Tibial nerve (tissue), 4 donors: ENCODE results near the gene SNAPC2. TPM values are rescaled to one million over a fixed set of nuclear protein-coding genes. Genes with fewer than 3 reads are reported as not detected.

ENCODE experiments used
- DNase-seq, 2 donors: peaks; one replicate each; pipeline ENCODE4 v3.0.0-alpha.2; 2019; ENCODE audit warnings: low spot score in 2 of 2
- H3K27ac ChIP-seq, 4 donors: fragments of 200-600 bp; sonication (generic) in 3 of 4; one replicate each; pipeline ENCODE4 v1.5.1; 2017 to 2019; ENCODE audit warnings: mild to moderate bottlenecking in 1 of 4
- H3K27me3 ChIP-seq, 2 donors: fragments of 200-600 bp; sonication (generic) in 1 of 2; one replicate each; pipeline versions ENCODE4 v1.5.1 to v1.6.0; 2017 to 2019
- H3K36me3 ChIP-seq, 3 donors: fragments of 200-600 bp; sonication (generic); one replicate each; pipeline ENCODE4 v1.5.1; 2018 to 2019
- H3K4me1 ChIP-seq, 4 donors: fragments of 200-600 bp; sonication (generic) in 3 of 4; one replicate each; pipeline ENCODE4 v1.5.1; 2017 to 2019
- H3K4me3 ChIP-seq, 4 donors: fragments of 200-600 bp; sonication (generic) in 3 of 4; one replicate each; pipeline ENCODE4 v1.5.1; 2017 to 2019; ENCODE audit warnings: mild to moderate bottlenecking in 1 of 4, moderate library complexity in 1 of 4
- H3K9me3 ChIP-seq, 4 donors: fragments of 200-600 bp; sonication (generic) in 3 of 4; one replicate each; pipeline ENCODE4 v1.5.1; 2017 to 2019
- CTCF ChIP-seq, 5 experiments: fragments of 200-600 bp in 3 of 5; fragments of 450-650 bp in 2 of 5; sonication (generic) in 3 of 5; IDR thresholded peaks; one replicate each; pipeline ENCODE4 v1.5.1; 2016 to 2019; ENCODE audit warnings: antibody characterized with exemption in 5 of 5, mild to moderate bottlenecking in 3 of 5, moderate library complexity in 2 of 5
- EP300 ChIP-seq, 2 donors: sonication (generic); formaldehyde crosslinking; IDR thresholded peaks; one replicate each; pipeline ENCODE4 v1.6.1; 2017; ENCODE audit warnings: antibody characterized with exemption in 2 of 2, mild to moderate bottlenecking in 1 of 2
- POLR2A ChIP-seq, 2 donors: fragments of 450-650 bp; IDR thresholded peaks; one replicate each; pipeline ENCODE4 v1.6.1; 2017; ENCODE audit warnings: antibody characterized with exemption in 2 of 2, mild to moderate bottlenecking in 2 of 2, moderate library complexity in 2 of 2
- WGBS, 2 donors: methylation state at CpG; one replicate each; pipeline ENCODE4 v1.1.5; 2018; 5-methylcytosine and 5-hydroxymethylcytosine counted together
- total RNA-seq, 4 donors: library from RNA; depleted of rRNA; stranded (reverse); fragments of >200 nt; gene quantifications; one replicate each; pipeline ENCODE4 v1.1.0, GENCODE V29; 2016

SNAPC2 gene
- total RNA-seq, 4 donors from 2014 or later: 11.6 to 26.4 (median 16.1) TPM

GRCh38 chr19:7965921-7966665 lies 46.0 kb downstream of the SNAPC2 start:
- peaks cover 0 to 95% (median 31%) of the 10 kb centered on the region in 3 donors for H3K36me3 ChIP-seq

GRCh38 chr19:7968008-7968795 lies 48.1 kb downstream of the SNAPC2 start:
- DNase-seq: no peak
- WGBS, 2 donors: 88 to 94% methylated on average over 15 of the region's 15 CpGs
- no peak overlapping the region for H3K4me3 ChIP-seq
- no peaks in the 10 kb centered on the region for H3K27me3 ChIP-seq
- no peak overlapping the region for H3K27ac ChIP-seq
- H3K4me1 ChIP-seq: no peaks in the 10 kb centered on the region
- H3K36me3 ChIP-seq: peaks cover 0 to 97% (median 31%) of the 10 kb centered on the region in 3 donors
- H3K9me3 ChIP-seq: no peaks in the 10 kb centered on the region
- TF ChIP-seq POLR2A (IDR thresholded peaks at IDR 0.05) (no peak), EP300 (IDR thresholded peaks at IDR 0.05) (no peak), CTCF (IDR thresholded peaks at IDR 0.05) (no peak)

More at GRCh38 chr19:7965921-7966665, 46.0 kb downstream of the SNAPC2 start:
- Histone ChIP-seq H3K27me3 (no peaks in the 10 kb centered on the region), H3K4me3 (no peak overlapping the region), H3K4me1 (no peaks in the 10 kb centered on the region), H3K9me3 (no peaks in the 10 kb centered on the region), H3K27ac (no peak overlapping the region)
- 92 to 93% methylated on average over 12 of the region's 12 CpGs for WGBS, 2 donors
- TF ChIP-seq POLR2A (IDR thresholded peaks at IDR 0.05) (no peak), CTCF (IDR thresholded peaks at IDR 0.05) (no peak), EP300 (IDR thresholded peaks at IDR 0.05) (no peak)
- no peak for DNase-seq

DNA sequence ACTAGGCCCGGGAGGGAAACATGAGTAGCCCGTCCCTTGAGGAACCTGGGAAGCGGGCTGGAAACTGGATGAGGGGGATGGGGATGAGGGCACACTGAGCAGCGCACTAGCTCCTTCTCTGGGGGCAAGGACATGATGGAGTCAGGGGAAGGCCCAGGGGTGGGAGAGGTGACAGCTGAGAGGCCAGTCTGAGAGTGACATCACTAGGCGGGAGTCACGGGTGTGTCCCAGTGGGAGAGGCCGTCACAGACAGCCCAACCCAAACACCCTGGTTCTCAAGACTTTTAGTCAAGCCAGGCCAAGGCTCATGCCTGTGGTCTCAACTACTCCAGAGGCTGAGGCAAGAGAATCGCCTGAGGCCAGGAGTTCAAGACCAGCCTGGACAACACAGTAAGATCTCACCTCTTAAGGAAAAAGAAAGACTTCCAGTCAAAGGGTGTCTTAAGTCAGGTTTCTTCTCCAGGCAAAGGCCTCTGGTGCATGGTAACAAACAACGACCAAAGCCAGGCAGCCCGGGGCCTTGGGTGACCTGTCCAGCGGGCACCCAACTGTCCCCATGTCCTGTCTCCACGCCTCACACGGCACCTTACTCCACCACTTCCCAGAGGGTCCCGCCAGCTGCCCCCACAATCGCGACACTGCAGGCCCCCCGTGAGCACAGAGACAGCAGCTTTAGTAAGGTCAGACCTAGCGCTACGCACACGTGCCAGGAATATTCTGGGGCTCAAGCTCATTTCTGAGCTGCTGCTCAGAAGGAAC lies 48.8 kb downstream of the SNAPC2 start:
- no peaks in the 10 kb centered on the region for H3K9me3 ChIP-seq
- H3K4me3 ChIP-seq: no peak overlapping the region
- H3K4me1 ChIP-seq: no peaks in the 10 kb centered on the region
- DNase-seq: no peak
- H3K27me3 ChIP-seq: no peaks in the 10 kb centered on the region
- WGBS, 2 donors: 80 to 87% methylated on average over 19 to 20 of the region's 20 CpGs
- peaks cover 0 to 97% (median 23%) of the 10 kb centered on the region in 3 donors for H3K36me3 ChIP-seq
- no peak overlapping the region for H3K27ac ChIP-seq
- no peak for TF ChIP-seq POLR2A (IDR thresholded peaks at IDR 0.05)
- TF ChIP-seq CTCF (IDR thresholded peaks at IDR 0.05): no peak
- TF ChIP-seq EP300 (IDR thresholded peaks at IDR 0.05): no peak

DNA sequence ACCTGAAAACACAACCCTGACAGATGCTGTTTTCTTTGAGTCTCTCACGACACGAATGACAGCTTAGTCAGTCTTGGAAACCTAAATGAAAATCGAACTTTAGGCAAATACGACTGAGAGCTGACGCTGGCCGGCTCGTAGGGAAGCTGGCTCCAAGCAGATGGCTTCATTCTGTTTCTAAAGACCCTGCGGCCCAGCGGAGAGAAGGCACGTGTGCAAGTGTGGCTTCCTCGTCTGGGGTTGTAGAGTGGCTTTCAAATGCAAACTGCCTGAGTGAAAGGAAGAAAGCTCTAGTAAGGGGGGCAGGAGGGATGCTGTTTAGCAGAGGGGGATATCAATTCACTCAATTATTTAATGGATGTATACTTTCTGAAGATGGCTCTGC lies 49.4 kb downstream of the SNAPC2 start:
- DNase-seq: no peak
- H3K27me3 ChIP-seq: no peaks in the 10 kb centered on the region
- H3K27ac ChIP-seq: no peak overlapping the region
- no peaks in the 10 kb centered on the region for H3K9me3 ChIP-seq
- H3K4me1 ChIP-seq: no peaks in the 10 kb centered on the region
- H3K36me3 ChIP-seq: peaks cover 0 to 97% (median 20%) of the 10 kb centered on the region in 3 donors
- WGBS, 2 donors: 81 to 87% methylated on average over 11 of the region's 11 CpGs
- no peak for TF ChIP-seq EP300 (IDR thresholded peaks at IDR 0.05)
- TF ChIP-seq CTCF (IDR thresholded peaks at IDR 0.05): no peak
- no peak overlapping the region for H3K4me3 ChIP-seq
